ENCODE measurements around the gene PSEN1.

PSEN1 gene

GRCh38 chr14:73261075-73261474 lies 124.8 kb downstream of the PSEN1 start:
- H3K36me3 ChIP-seq (ENCODE audit: control insufficient read depth, insufficient read depth, low read length) = no peaks in the 10 kb centered on the region
- no peaks in the 10 kb centered on the region for H3K9me3 ChIP-seq (ENCODE audit: control insufficient read depth, insufficient read depth, low read length)
- H3K27me3 ChIP-seq (ENCODE audit: control insufficient read depth, insufficient read depth, low read length) = no peaks in the 10 kb centered on the region
- no peak for DNase-seq (ENCODE audit: low read depth, low spot score)
- H3K27ac ChIP-seq (ENCODE audit: low read length) = no peak overlapping the region
- H3K4me3 ChIP-seq (ENCODE audit: low read length) = no peak overlapping the region
- no CpG with 5 or more reads among the region's 6 CpGs for WGBS (ENCODE audit: insufficient coverage, insufficient read length)
- H3K4me1 ChIP-seq (ENCODE audit: control insufficient read depth, insufficient read depth, low read length) = no peaks in the 10 kb centered on the region

DNA sequence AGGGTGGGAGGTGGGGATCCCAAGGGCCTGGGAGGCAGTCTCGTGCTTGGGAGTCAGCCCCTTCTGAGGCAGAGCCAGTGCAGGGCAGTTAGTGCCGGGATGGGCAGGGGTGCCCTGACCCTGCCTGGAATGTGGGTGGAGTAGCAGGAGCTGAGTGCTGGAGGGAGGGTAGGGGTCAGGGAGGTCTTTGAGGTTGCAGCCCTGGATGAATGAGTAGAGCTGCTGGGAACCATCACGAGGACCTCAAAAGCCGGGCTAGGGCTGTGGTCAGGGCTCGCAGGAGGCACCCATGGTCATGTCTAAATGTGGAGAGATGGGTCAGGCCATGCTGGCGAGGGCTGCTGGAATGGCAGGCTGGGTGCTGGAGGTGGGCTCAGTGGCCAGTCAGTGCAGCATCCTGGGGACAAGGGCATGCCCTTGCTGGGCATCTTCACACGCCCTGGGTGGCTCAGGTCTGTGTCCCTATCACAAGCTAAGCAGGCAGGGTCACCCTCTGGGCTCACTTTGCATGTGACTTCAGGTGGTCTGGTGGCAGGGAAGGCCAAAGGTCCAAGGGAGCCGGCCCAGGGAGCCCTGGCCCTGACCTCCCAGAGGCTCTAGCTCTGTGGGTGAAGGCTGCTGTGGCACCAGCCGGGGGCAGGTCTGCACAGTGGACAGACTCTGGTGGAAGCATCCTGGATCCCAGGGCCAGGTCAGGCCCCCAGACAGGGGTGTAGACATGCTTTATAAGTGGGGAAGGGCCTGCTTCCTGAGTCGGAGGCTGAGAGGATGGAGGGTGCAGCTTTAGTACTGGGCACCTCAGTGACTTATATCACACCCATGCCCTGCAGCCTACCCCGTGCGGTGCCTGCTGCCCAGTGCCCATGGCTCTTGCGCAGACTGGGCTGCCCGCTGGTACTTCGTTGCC lies 125.5 kb downstream of the PSEN1 start:
- no peaks in the 10 kb centered on the region for H3K9me3 ChIP-seq (ENCODE audit: control insufficient read depth, insufficient read depth, low read length)
- H3K36me3 ChIP-seq (ENCODE audit: control insufficient read depth, insufficient read depth, low read length) = no peaks in the 10 kb centered on the region
- no peak overlapping the region for H3K4me3 ChIP-seq (ENCODE audit: low read length)
- H3K4me1 ChIP-seq (ENCODE audit: control insufficient read depth, insufficient read depth, low read length) = no peaks in the 10 kb centered on the region
- no peaks in the 10 kb centered on the region for H3K27me3 ChIP-seq (ENCODE audit: control insufficient read depth, insufficient read depth, low read length)
- DNase-seq (ENCODE audit: low read depth, low spot score) = no peak
- no CpG with 5 or more reads among the region's 15 CpGs for WGBS (ENCODE audit: insufficient coverage, insufficient read length)
- no peak overlapping the region for H3K27ac ChIP-seq (ENCODE audit: low read length)

DNA sequence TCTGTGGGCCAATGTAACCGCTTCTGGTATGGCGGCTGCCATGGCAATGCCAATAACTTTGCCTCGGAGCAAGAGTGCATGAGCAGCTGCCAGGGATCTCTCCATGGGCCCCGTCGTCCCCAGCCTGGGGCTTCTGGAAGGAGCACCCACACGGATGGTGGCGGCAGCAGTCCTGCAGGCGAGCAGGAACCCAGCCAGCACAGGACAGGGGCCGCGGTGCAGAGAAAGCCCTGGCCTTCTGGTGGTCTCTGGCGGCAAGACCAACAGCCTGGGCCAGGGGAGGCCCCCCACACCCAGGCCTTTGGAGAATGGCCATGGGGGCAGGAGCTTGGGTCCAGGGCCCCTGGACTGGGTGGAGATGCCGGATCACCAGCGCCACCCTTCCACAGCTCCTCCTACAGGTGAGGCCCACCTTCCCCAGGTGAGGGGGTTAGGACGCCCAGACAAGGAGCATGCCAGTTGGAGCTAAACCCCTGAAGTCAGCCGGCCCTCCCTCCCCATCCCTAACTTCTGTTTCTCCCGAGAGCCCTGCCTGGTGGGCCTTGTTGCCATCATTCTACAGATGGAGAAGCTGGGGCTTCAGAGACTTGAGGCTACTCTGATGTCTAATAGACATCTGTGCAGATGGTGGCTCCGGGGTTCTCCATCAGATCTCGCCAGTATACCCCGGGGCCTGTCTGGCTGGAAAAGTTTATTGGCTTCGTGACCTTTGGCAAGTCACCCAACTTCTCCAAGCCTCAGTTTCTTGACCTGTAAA lies 126.3 kb downstream of the PSEN1 start:
- no CpG with 5 or more reads among the region's 20 CpGs for WGBS (ENCODE audit: insufficient coverage, insufficient read length)

DNA sequence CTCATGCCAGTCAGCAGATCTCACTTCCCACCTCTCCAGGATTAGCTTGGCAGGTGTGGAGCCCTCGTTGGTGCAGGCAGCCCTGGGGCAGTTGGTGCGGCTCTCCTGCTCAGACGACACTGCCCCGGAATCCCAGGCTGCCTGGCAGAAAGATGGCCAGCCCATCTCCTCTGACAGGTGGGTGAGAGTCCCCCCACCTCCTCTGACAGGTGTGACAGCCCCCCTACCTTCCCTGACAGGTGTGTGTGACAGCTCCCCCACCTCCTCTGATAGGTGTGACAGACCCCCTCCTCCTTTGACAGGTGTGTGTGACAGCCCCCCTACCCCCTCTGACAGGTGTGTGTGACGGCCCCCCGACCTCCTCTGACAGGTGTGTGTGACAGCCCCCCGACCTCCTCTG lies 127.3 kb downstream of the PSEN1 start:
- no peaks in the 10 kb centered on the region for H3K36me3 ChIP-seq (ENCODE audit: control insufficient read depth, insufficient read depth, low read length)
- H3K27ac ChIP-seq (ENCODE audit: low read length) = no peak overlapping the region
- WGBS (ENCODE audit: insufficient coverage, insufficient read length) = no CpG with 5 or more reads among the region's 7 CpGs
- no peaks in the 10 kb centered on the region for H3K9me3 ChIP-seq (ENCODE audit: control insufficient read depth, insufficient read depth, low read length)
- H3K4me3 ChIP-seq (ENCODE audit: low read length) = no peak overlapping the region
- no peaks in the 10 kb centered on the region for H3K4me1 ChIP-seq (ENCODE audit: control insufficient read depth, insufficient read depth, low read length)
- no peaks in the 10 kb centered on the region for H3K27me3 ChIP-seq (ENCODE audit: control insufficient read depth, insufficient read depth, low read length)
- no peak for DNase-seq (ENCODE audit: low read depth, low spot score)

More for the DNA sequence above, 126.3 kb downstream of the PSEN1 start:
- H3K36me3 ChIP-seq (ENCODE audit: control insufficient read depth, insufficient read depth, low read length) = no peaks in the 10 kb centered on the region
- no peak overlapping the region for H3K4me3 ChIP-seq (ENCODE audit: low read length)
- no peak overlapping the region for H3K27ac ChIP-seq (ENCODE audit: low read length)
- H3K9me3 ChIP-seq (ENCODE audit: control insufficient read depth, insufficient read depth, low read length) = no peaks in the 10 kb centered on the region
- no peaks in the 10 kb centered on the region for H3K27me3 ChIP-seq (ENCODE audit: control insufficient read depth, insufficient read depth, low read length)
- DNase-seq (ENCODE audit: low read depth, low spot score) = no peak
- no peaks in the 10 kb centered on the region for H3K4me1 ChIP-seq (ENCODE audit: control insufficient read depth, insufficient read depth, low read length)

- no peaks in the 10 kb centered on the region for H3K36me3 ChIP-seq (ENCODE audit: control insufficient read depth, insufficient read depth, low read length)
Measured at GRCh38 chr14:73264080-73264884, 128.0 kb downstream of the PSEN1 start.

DNA sequence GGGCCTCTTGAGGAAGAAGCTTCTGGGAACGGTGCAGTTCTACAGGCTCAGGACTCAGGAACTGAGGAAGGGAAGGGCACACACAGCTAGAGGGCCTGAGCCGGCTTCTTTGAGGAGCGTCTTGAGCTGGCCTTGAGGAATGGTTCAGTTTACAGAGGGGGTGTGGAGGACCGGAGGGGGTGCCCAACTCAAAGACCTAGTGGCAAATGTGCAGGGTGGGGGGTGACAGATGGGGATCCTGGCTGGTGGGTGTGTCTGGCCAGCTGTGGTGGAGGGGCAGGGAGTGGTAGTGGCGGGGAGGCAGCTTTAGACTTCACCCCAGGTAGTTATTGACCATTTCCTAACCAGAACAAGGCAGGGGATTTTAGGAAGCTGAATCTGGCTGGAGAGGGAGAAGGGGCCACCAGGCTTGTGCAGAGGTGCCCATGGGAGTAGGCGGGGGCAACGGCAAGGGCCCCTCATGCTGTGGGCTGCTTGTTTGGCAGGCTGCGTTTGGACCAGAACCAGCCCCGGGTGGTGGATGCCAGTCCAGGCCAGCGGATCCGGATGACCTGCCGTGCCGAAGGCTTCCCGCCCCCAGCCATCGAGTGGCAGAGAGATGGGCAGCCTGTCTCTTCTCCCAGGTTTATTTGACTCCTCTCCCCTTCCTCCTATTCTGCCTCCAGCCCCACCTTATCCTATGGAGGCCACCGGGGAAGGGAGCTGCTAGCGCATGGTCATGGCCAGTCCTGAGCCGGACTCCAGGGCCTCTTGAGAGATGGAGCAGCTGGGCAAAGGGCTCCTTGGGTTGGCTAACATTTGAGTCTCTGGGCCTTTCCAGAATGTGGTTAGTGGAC lies 128.8 kb downstream of the PSEN1 start:
- no peak for DNase-seq (ENCODE audit: low read depth, low spot score)
- no peaks in the 10 kb centered on the region for H3K9me3 ChIP-seq (ENCODE audit: control insufficient read depth, insufficient read depth, low read length)

More at GRCh38 chr14:73264080-73264884, 128.0 kb downstream of the PSEN1 start:
- Histone ChIP-seq H3K4me3 (ENCODE audit: low read length) (no peak overlapping the region), H3K4me1 (ENCODE audit: control insufficient read depth, insufficient read depth, low read length) (no peaks in the 10 kb centered on the region), H3K27ac (ENCODE audit: low read length) (no peak overlapping the region), H3K27me3 (ENCODE audit: control insufficient read depth, insufficient read depth, low read length) (no peaks in the 10 kb centered on the region), H3K9me3 (ENCODE audit: control insufficient read depth, insufficient read depth, low read length) (no peaks in the 10 kb centered on the region)
- DNase-seq (ENCODE audit: low read depth, low spot score) = no peak
- no CpG with 5 or more reads among the region's 23 CpGs for WGBS (ENCODE audit: insufficient coverage, insufficient read length)

GRCh38 chr14:73265721-73266046 lies 129.4 kb downstream of the PSEN1 start:
- H3K9me3 ChIP-seq (ENCODE audit: control insufficient read depth, insufficient read depth, low read length) = no peaks in the 10 kb centered on the region
- H3K27me3 ChIP-seq (ENCODE audit: control insufficient read depth, insufficient read depth, low read length) = no peaks in the 10 kb centered on the region
- H3K27ac ChIP-seq (ENCODE audit: low read length) = no peak overlapping the region
- H3K36me3 ChIP-seq (ENCODE audit: control insufficient read depth, insufficient read depth, low read length) = no peaks in the 10 kb centered on the region
- DNase-seq (ENCODE audit: low read depth, low spot score) = no peak
- H3K4me1 ChIP-seq (ENCODE audit: control insufficient read depth, insufficient read depth, low read length) = no peaks in the 10 kb centered on the region
- H3K4me3 ChIP-seq (ENCODE audit: low read length) = no peak overlapping the region
- no CpG with 5 or more reads among the region's 3 CpGs for WGBS (ENCODE audit: insufficient coverage, insufficient read length)

More for the DNA sequence above, 128.8 kb downstream of the PSEN1 start:
- no peaks in the 10 kb centered on the region for H3K27me3 ChIP-seq (ENCODE audit: control insufficient read depth, insufficient read depth, low read length)
- no CpG with 5 or more reads among the region's 18 CpGs for WGBS (ENCODE audit: insufficient coverage, insufficient read length)
- H3K4me1 ChIP-seq (ENCODE audit: control insufficient read depth, insufficient read depth, low read length) = no peaks in the 10 kb centered on the region
- no peak overlapping the region for H3K27ac ChIP-seq (ENCODE audit: low read length)
- no peak overlapping the region for H3K4me3 ChIP-seq (ENCODE audit: low read length)
- H3K36me3 ChIP-seq (ENCODE audit: control insufficient read depth, insufficient read depth, low read length) = no peaks in the 10 kb centered on the region

DNA sequence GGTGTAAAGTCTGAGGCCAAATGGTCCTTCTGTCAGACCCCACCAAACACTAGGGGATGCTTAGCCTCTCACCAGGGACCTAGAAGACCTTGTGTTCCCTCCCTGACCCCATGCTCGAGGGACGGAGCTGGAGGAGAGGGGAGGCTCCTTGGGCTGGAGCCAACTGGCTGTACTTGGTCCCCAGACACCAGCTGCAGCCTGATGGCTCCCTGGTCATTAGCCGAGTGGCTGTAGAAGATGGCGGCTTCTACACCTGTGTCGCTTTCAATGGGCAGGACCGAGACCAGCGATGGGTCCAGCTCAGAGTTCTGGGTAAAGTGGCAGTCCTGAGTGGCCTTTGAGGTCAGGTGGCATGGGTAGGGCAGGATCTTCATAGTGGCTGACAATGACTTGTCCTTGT lies 130.0 kb downstream of the PSEN1 start:
- no peaks in the 10 kb centered on the region for H3K9me3 ChIP-seq (ENCODE audit: control insufficient read depth, insufficient read depth, low read length)
- H3K27ac ChIP-seq (ENCODE audit: low read length) = no peak overlapping the region
- no peaks in the 10 kb centered on the region for H3K36me3 ChIP-seq (ENCODE audit: control insufficient read depth, insufficient read depth, low read length)
- H3K4me1 ChIP-seq (ENCODE audit: control insufficient read depth, insufficient read depth, low read length) = no peaks in the 10 kb centered on the region
- no peak overlapping the region for H3K4me3 ChIP-seq (ENCODE audit: low read length)
- DNase-seq (ENCODE audit: low read depth, low spot score) = no peak
- no CpG with 5 or more reads among the region's 7 CpGs for WGBS (ENCODE audit: insufficient coverage, insufficient read length)
- H3K27me3 ChIP-seq (ENCODE audit: control insufficient read depth, insufficient read depth, low read length) = no peaks in the 10 kb centered on the region

GRCh38 chr14:73267474-73267873 lies 131.2 kb downstream of the PSEN1 start:
- H3K36me3 ChIP-seq (ENCODE audit: control insufficient read depth, insufficient read depth, low read length) = no peaks in the 10 kb centered on the region
- no peak overlapping the region for H3K4me3 ChIP-seq (ENCODE audit: low read length)
- no peak for DNase-seq (ENCODE audit: low read depth, low spot score)
- no peaks in the 10 kb centered on the region; the same call in 1 of the 2 replicates for H3K4me1 ChIP-seq (ENCODE audit: control insufficient read depth, insufficient read depth, low read length)
- no peak overlapping the region for H3K27ac ChIP-seq (ENCODE audit: low read length)
- H3K27me3 ChIP-seq (ENCODE audit: control insufficient read depth, insufficient read depth, low read length) = no peaks in the 10 kb centered on the region
- H3K9me3 ChIP-seq (ENCODE audit: control insufficient read depth, insufficient read depth, low read length) = no peaks in the 10 kb centered on the region; the same call in 1 of the 2 replicates
- WGBS (ENCODE audit: insufficient coverage, insufficient read length) = no CpG with 5 or more reads among the region's 6 CpGs

All from iPS DF 6.9 (cell line).